NOMO-1 (cell line): ENCODE data around the gene TMEM52B.
"Not testable (repeated sequence)": the region's sequence is repeated elsewhere in the genome, so short reads cannot be mapped to it uniquely, and the experiment has no call there.

ENCODE experiments used
- DNase-seq, 2 experiments: peaks; one replicate each; lab custom pipeline; 2025; ENCODE audit not compliant: unreplicated experiment in 2 of 2; lab: John Stamatoyannopoulos, UW

TMEM52B gene

GRCh38 chr12:10170216-10170615 is 8.6 kb upstream of the TMEM52B start:
- DNase-seq, result peak; percentile 67 to 72

GRCh38 chr12:10171973-10172728 is 6.7 kb upstream of the TMEM52B start, which contains the start of gene OLR1:
OLR1 (minus strand) TSS chr12:10172132; CDS start chr12:10172077, 55 bp downstream.
- peak in 1 of 2 experiments; percentile 63 for DNase-seq

- no peak for DNase-seq
Measured at GRCh38 chr12:10174986-10175614, 3.7 kb upstream of the TMEM52B start.

DNA sequence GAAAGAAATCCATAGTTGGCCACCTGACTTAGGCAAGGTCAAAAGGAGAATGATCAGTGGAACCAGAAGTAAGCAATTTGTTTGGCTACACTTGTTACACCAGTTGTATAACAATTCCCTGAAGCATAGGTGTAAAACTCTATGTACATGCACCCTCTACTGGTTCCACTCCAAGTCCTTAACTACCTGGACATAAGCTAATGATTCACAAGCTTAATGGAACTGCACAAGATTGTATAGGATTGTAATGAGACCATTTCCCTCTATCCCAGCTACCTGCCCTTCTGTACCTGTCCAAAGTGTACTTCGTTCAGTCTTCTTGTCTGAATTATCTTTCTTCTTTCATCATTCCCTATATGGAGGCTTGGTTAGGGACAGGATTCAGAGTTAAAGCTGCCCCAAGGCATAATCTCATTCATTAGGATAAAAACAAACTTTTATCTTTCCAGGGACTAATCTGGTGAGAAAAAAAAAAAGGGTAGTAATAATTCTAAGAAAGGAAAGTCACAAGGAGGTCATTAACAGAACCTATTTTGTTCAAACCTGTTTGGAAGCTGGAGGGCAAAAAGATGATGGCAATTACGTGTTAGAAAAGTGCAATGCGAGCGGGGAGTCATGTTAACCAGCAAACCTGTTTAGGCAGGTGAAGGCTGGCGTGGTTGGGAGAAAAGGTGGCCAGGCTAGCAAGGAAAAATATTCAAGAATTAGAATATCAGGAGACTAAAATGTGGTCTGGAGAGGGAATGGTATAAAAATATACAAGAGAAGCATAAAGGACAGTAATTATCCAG is 2.8 kb upstream of the TMEM52B start:
- DNase-seq, result no peak

DNA sequence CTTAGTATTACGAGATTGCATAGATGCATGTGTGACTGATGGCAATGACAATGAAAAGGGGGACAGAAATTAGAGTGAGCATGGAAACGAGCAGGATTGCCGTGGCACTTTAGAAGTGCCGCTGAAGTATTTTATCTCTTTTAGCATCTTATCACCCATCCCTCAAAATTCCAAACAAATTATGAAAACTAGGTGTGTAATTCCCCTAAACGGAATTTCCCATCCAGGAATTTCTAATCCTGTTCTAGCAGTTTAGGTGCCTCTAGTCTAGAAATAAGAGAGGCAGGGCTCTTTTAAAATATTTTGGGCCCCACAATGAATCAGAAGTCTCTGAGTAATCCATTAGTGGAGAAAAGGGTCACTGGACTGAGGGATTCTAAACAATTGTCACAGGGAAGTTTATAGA is 947 bp downstream of the TMEM52B start:
- no peak for DNase-seq

DNA sequence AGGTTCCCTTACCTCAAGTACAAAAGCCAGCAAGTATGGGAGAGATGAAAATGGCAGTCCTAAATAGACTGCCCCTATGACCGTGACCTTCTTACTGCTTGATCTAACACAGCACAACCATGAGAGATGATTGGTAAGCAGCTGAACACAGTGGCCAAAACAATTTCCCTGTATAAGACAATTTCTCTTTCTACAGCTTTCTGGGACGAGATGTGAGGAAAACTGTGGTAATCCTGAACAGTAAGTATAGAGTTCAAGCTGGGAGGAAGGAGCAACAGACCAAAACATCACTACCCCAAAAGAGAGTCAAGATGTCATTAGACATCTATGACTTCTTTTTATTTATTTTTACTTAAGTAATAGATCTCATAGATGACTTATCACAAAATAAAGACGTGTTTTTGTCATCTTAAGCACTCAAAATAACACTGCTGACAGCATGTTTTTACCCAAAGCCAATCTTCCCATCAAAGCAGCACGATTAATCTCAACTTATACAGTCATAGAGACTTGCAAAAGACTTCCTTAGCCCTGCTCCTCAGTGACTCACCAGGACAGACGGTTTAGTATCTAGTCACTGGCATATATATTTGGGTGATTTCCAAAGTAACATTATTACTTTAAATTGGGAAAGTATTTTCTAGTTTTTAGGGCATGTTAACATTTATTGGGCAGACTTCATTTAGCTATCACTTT is 3.7 kb downstream of the TMEM52B start:
- peak; percentile 44 to 78 for DNase-seq

GRCh38 chr12:10184261-10184843 is 5.5 kb downstream of the TMEM52B start:
- DNase-seq, result peak in 1 of 2 experiments; percentile 33

DNA sequence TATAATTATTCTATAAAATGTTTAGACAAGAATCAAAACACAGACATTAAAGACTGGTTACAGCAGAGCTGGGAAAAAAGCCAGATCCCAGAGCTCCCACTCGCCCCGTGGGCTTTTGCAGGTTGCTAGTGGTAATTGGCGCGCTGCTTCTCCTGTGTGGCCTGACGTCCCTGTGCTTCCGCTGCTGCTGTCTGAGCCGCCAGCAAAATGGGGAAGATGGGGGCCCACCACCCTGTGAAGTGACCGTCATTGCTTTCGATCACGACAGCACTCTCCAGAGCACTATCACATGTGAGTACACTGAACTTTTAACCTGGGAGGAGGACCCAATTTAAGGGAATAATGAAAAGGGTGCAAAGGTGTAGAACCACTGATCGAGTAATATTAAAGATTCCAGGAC is 7.5 kb downstream of the TMEM52B start:
- DNase-seq, result peak; percentile 82 to 84

GRCh38 chr12:10186958-10187357 is 8.1 kb downstream of the TMEM52B start:
- peak; percentile 30 to 34 for DNase-seq

DNA sequence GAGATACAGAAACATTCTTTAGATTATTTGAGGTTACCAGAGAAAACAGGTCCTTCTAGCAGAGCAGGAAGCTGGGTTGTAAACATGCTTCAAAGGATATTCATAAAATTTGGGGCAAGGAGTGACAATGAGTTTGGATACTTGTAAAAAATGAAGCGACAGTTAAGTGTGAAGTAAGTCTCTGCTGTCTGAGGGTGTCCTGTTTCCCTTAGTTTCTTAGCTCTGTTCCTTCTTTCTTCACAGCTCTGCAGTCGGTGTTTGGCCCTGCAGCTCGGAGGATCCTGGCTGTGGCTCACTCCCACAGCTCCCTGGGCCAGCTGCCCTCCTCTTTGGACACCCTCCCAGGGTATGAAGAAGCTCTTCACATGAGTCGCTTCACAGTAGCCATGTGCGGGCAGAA is 10.8 kb downstream of the TMEM52B start:
- DNase-seq, result no peak

GRCh38 chr12:10190558-10191388 is 11.9 kb downstream of the TMEM52B start:
- peak; percentile 39 to 71 for DNase-seq

- DNase-seq, result no peak
Measured at GRCh38 chr12:10191865-10192264, 13.0 kb downstream of the TMEM52B start.

DNA sequence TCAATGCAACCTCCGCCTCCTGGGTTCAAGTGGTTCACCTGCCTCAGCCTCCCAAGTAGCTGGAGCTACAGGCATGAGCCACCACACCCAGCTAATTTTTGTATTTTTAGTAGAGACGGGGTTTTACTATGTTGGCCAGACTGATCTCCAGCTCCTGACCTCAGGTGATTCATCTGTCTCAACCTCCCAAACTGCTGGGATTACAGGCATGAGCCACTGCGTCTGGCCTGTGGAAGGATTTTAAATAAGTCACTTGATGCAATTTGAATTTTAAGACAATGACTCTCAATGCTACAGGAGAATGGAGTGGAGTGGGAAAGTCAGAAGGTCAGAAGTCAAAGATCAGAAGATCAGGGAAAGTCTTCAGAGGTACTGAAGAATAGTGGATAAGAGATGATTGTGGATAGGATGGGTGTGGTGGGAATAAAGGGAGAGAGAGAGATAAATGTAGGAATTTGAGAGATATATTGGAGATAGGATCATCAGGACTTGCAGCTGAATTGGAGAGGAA is 15.4 kb downstream of the TMEM52B start:
- DNase-seq, result no peak

GRCh38 chr12:10196210-10196609 is 17.4 kb downstream of the TMEM52B start:
- DNase-seq, result peak; percentile 42 to 73

DNA sequence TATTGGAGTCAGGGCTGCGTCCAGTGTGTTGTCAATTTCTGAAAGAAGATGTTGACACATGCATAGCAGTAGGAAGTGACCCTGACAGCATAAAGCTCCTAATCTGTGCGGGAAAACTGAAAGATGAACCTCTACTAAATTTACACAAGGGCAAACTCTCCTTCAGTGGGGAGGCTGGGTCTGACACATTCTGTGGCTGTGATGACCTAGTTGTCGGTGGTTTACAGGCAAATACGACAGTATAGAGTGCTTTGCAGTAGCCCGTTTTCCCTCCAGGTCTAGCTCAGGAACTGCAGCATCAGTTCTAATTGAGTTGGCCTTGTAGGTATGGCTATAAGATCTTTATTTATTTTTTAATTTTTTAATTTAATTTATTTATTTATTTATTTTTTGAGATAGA is 19.0 kb downstream of the TMEM52B start:
- no peak for DNase-seq

DNA sequence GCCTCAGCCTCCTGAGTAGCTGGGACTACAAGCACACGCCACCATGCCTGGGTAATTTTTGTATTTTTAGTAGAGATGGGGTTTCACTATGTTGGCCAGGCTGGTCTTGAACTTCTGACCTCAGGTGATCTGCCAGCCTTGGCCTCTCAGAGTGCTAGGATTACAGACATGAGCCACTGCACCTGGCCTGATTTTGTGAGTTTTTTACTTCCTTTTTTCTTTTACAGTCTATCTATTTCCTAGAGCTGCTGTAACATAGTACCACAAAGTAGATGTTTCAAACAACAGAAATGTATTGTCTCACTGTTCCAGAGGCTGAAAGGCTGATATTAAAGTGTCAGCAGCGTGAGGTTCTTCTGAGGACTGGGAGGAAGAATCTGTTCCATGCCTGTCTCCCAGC is 25.7 kb downstream of the TMEM52B start:
- DNase-seq, result not testable (repeated sequence)

DNA sequence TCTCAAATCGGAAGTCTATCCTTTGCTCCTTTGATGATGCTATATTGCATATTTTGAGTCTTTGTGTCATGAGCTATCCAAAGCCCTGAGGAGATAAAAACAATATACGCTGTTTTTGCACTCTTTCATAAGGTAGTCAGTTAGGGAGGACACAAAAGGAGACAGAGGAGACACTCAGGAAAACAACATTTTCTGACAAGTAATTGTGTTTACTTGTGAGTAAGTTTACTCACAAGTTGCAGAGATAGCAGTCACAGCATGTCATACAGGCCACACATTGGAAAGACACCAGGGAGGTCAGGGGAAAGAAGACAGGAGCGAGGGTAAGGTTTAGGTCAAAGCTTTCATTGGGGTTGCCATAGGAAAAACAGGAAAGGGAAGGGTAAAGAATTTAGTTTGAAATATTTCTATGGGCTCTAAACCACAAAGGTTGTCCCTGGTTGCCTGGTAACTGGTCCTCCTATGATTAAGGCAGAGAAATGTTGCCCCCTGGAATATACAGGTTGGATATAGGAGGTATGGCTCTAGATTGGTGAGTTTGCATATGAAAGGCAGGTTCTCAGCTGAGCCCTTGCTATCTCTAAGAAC is 26.5 kb downstream of the TMEM52B start:
- DNase-seq, result no peak

DNA sequence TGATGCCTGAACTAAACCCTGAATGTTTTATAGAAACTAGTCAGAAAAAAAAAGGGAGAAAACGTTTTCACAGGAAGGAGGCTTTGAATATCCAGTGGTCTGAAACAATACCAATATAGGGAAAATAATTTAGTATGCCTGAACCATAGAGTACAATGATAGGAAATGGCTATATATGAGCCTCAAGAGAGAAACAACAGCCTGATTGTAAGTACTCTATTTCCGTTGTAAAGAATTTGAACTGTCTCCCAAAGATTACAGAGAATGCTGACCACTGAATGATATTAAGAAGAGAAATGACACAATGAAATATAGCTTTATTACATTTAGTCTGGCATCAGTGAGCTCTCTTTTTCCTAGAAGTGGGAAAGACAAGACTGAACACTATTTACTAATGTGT is 28.3 kb downstream of the TMEM52B start:
- DNase-seq, result no peak

GRCh38 chr12:10210225-10210624 is 31.4 kb downstream of the TMEM52B start:
- DNase-seq, result no peak
